Ovary (tissue), 9 donors: ENCODE data around the gene F13B. TPM values are rescaled to one million over a fixed set of nuclear protein-coding genes. Genes with fewer than 3 reads are reported as not detected.

ENCODE experiments used
- DNase-seq, 5 donors: peaks; one replicate each; pipeline ENCODE4 v3.0.0-alpha.2; 2019 to 2020
- H3K27ac ChIP-seq, 2 donors: fragments of 200-600 bp; one replicate each; pipeline versions ENCODE4 v1.5.1 to v1.8.0; 2019 to 2022
- H3K27me3 ChIP-seq: fragments of 200-600 bp; one replicate; pipeline ENCODE4 v1.8.0; 2022
- H3K36me3 ChIP-seq: fragments of 200-600 bp; sonication (generic); one replicate; pipeline ENCODE4 v1.5.1; 2019
- H3K4me1 ChIP-seq: one replicate; pipeline ENCODE4 v1.8.1; 2013; ENCODE audit warnings: mild to moderate bottlenecking, moderate library complexity; ENCODE audit not compliant: insufficient read depth
- H3K4me3 ChIP-seq: fragments of 200-600 bp; sonication (generic); one replicate; pipeline ENCODE4 v1.5.1; 2017
- H3K9me3 ChIP-seq, 2 donors: fragments of 200-600 bp in 1 of 2; sonication (generic) in 1 of 2; one replicate each; pipeline versions ENCODE4 v1.5.1 to v1.8.1; 2013 to 2019; ENCODE audit warnings: mild to moderate bottlenecking in 1 of 2, moderate library complexity in 1 of 2
- CTCF ChIP-seq, 3 donors: fragments of 450-650 bp in 2 of 3; fragments of 200-600 bp in 1 of 3; IDR thresholded peaks; one replicate each; pipeline versions ENCODE4 v1.5.1 to v1.8.0; 2016 to 2022; ENCODE audit warnings: antibody characterized with exemption in 3 of 3, mild to moderate bottlenecking in 1 of 3
- EP300 ChIP-seq: sonication (generic); formaldehyde crosslinking; IDR thresholded peaks from one replicate; pipeline ENCODE4 v1.6.1; 2017; ENCODE audit warnings: antibody characterized with exemption
- POLR2A ChIP-seq: fragments of 450-650 bp; IDR thresholded peaks from one replicate; pipeline ENCODE4 v1.6.1; 2017; ENCODE audit warnings: antibody characterized with exemption, mild to moderate bottlenecking, moderate library complexity
- WGBS, 3 donors: extraction: QIAGEN DNeasy Blood & Tissue Kit in 1 of 3; methylation state at CpG; one replicate each; pipeline versions ENCODE4 v1.1.5 to v1.1.7; 2013 to 2017; 5-methylcytosine and 5-hydroxymethylcytosine counted together
- intact Hi-C, 4 donors: fragments of 100-400 bp; cut with DNase I; formaldehyde crosslinking; loops; one replicate each; pipeline versions ENCODE4 v1.11.0 to v1.15.1; 2022 to 2023
- polyA plus RNA-seq, 2 donors: library from polyadenylated mRNA; stranded (reverse); fragments of 200-250 nt in 1 of 2; fragments of 350-450 nt in 1 of 2; fragmentation: Illumina TruSeq in 1 of 2; extraction: RNeasy Lipid Tissue Mini Kit (QIAGEN cat#74804) in 1 of 2; gene quantifications; one replicate each; pipeline ENCODE4 v1.2.3, GENCODE V29; 2013 to 2014
- total RNA-seq, 7 donors: library from RNA; depleted of rRNA in 2 of 7; stranded (reverse); fragments of >200 nt in 2 of 7; fragmentation: NEBNext Ultra II Directional in 3 of 7; extraction: Animal tissue kit (Norgen Biotek cat#: 25700) in 3 of 7; gene quantifications; one replicate each; pipeline versions ENCODE4 v1.1.0 to v1.2.4, GENCODE V29; 2016 to 2023
- donor health status: DM: no; HTN: no; CAD: no; lungs with moderate emphysema.
- donor health status: DM: no; HTN: no; CAD: no.
- donor health status: Bipolar disorder and iron deficiency.
- donor health status: DM: yes; HTN: yes; CAD: no.
- donor health status: DM: no; HTN: no; CAD: no.
- donor health status: DM: yes; HTN: yes; CAD: no.

The F13B gene
- total and polyA plus RNA-seq, 9 donors: not detected

DNA sequence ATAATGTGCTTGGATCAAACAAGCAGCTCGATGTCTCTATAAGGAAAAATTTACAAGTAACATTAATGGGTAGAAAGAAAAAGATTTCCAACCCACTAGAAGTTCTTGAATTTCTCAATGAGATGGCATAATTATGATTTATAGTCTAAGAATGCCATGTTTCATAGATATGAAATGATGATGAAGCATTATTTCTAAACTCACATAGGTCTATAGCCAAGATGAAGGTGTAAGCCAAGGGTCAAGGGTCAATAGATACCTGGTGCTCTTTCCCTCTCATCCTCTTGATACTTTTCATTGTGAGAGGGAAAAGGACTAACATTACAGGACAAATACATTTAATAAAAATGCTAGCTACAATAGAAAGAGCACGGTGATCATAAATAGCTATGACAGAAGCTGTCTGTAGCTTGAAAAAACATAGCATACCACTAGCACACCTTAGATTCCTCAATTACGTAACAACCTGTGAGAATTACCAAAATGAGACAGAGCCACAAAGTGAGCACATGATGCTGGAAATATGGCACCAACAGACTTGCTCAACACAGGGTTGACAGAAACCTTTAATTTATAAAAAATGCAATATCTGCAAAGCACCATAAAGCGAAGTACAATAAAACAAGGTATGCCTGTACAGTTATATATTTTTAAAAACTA lies 26.3 kb upstream of the F13B start:
- no peaks in the 10 kb centered on the region for H3K9me3 ChIP-seq
- H3K4me1 ChIP-seq: no peaks in the 10 kb centered on the region
- no peak for DNase-seq
- H3K27ac ChIP-seq: no peak overlapping the region
- TF ChIP-seq CTCF (IDR thresholded peaks at IDR 0.05): no peak
- no peak for TF ChIP-seq EP300
- no peak for TF ChIP-seq POLR2A
- H3K36me3 ChIP-seq: no peaks in the 10 kb centered on the region
- no peak overlapping the region for H3K4me3 ChIP-seq
- intact Hi-C loops: no loop called here
- WGBS, 3 donors: 95 to 98% (median 97%) methylated on average over 4 of the region's 4 CpGs
- H3K27me3 ChIP-seq: no peaks in the 10 kb centered on the region

GRCh38 chr1:197092491-197093023 lies 25.5 kb upstream of the F13B start:
- intact Hi-C loops: no loop called here
- Histone ChIP-seq H3K27ac (no peak overlapping the region), H3K9me3 (no peaks in the 10 kb centered on the region), H3K27me3 (no peaks in the 10 kb centered on the region), H3K36me3 (no peaks in the 10 kb centered on the region), H3K4me1 (no peaks in the 10 kb centered on the region), H3K4me3 (no peak overlapping the region)
- WGBS, 3 donors: 52 to 72% (median 52%) methylated on average over 1 of the region's 1 CpG
- no peak for TF ChIP-seq EP300
- TF ChIP-seq POLR2A: no peak
- TF ChIP-seq CTCF (IDR thresholded peaks at IDR 0.05): no peak
- DNase-seq: no peak

GRCh38 chr1:197083474-197083873 lies 16.4 kb upstream of the F13B start:
- H3K9me3 ChIP-seq: peaks cover 0 to 6% of the 10 kb centered on the region in 2 donors
- no peaks in the 10 kb centered on the region for H3K27me3 ChIP-seq
- TF ChIP-seq POLR2A (no peak), CTCF (IDR thresholded peaks at IDR 0.05) (no peak), EP300 (no peak)
- no peak overlapping the region for H3K27ac ChIP-seq
- intact Hi-C loops: no loop called here
- H3K4me3 ChIP-seq: no peak overlapping the region
- DNase-seq: no peak
- H3K4me1 ChIP-seq: no peaks in the 10 kb centered on the region
- no peaks in the 10 kb centered on the region for H3K36me3 ChIP-seq

DNA sequence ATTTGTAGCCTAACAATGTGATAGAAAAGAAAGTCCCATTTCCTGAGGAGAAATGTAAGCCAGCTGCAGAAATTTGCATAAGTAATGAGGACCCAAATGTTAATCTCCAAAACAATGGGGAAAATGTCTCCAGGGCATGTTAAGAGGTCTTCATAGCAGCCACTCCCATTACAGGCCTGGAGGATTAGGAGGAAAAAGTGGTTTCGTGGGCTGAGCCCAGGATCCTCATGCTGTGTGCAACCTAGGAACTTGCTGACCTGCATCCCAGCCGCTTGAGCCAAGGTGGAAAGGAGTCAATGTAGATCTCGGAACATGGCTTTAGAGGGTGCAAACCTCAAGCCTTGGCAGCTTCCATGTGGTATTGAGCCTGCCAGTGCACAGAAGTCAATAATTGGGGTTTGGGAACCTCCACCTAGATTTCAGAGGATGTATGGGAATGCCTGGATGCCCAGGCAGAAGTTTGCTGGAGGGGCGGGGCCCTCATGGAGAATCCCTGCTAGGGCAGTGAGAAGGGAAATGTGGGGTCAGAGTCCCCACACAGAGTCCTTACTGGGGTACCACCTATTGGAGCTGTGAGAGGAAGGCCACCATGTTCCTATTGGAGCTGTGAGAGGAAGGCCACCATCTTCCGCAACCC lies 14.2 kb upstream of the F13B start:
- intact Hi-C loops: no loop called here
- 96 to 99% (median 98%) methylated on average over 5 of the region's 5 CpGs for WGBS, 3 donors
- no peak for DNase-seq
- Histone ChIP-seq H3K36me3 (no peaks in the 10 kb centered on the region), H3K27ac (no peak overlapping the region), H3K4me1 (no peaks in the 10 kb centered on the region), H3K4me3 (no peak overlapping the region), H3K9me3 (peaks cover 0 to 6% of the 10 kb centered on the region in 2 donors), H3K27me3 (no peaks in the 10 kb centered on the region)
- TF ChIP-seq POLR2A (no peak), CTCF (IDR thresholded peaks at IDR 0.05) (no peak), EP300 (no peak)
